ENCODE results near the gene HEPACAM2. TPM values are rescaled to one million over a fixed set of nuclear protein-coding genes. Genes with fewer than 3 reads are reported as not detected.

Gene HEPACAM2
- total RNA-seq, 1 experiment from 2014 or later: not detected

- in situ Hi-C loops (cut with HindIII; ENCODE audit: low sequenced_read_pairs): no loop called here
- no peak for DNase-seq (ENCODE audit: low spot score)
Measured at GRCh38 chr7:93205046-93205445, 21.2 kb downstream of the HEPACAM2 start.

- in situ Hi-C loops (cut with HindIII; ENCODE audit: low sequenced_read_pairs): no loop called here
- no peak for DNase-seq (ENCODE audit: low spot score)
Measured at GRCh38 chr7:93203496-93203895, 22.8 kb downstream of the HEPACAM2 start.

GRCh38 chr7:93202594-93203250 is 23.5 kb downstream of the HEPACAM2 start:
- no peak for DNase-seq (ENCODE audit: low spot score)
- in situ Hi-C loops (cut with HindIII; ENCODE audit: low sequenced_read_pairs): no loop called here

- in situ Hi-C loops (cut with HindIII; ENCODE audit: low sequenced_read_pairs): no loop called here
- no peak for DNase-seq (ENCODE audit: low spot score)
Measured at GRCh38 chr7:93198472-93198871, 27.8 kb downstream of the HEPACAM2 start.

GRCh38 chr7:93196336-93196735 is 29.9 kb downstream of the HEPACAM2 start:
- in situ Hi-C loops (cut with HindIII; ENCODE audit: low sequenced_read_pairs): no loop called here
- DNase-seq (ENCODE audit: low spot score): no peak

- in situ Hi-C loops (cut with HindIII; ENCODE audit: low sequenced_read_pairs): no loop called here
- DNase-seq (ENCODE audit: low spot score): no peak
Measured at GRCh38 chr7:93194386-93194785, 31.9 kb downstream of the HEPACAM2 start.

GRCh38 chr7:93188870-93189634 is 37.2 kb downstream of the HEPACAM2 start:
- no peak for DNase-seq (ENCODE audit: low spot score)
- in situ Hi-C loops (cut with HindIII; ENCODE audit: low sequenced_read_pairs): no loop called here

GRCh38 chr7:93185303-93186027 is 40.8 kb downstream of the HEPACAM2 start:
- in situ Hi-C loops (cut with HindIII; ENCODE audit: low sequenced_read_pairs): no loop called here
- no peak for DNase-seq (ENCODE audit: low spot score)

GRCh38 chr7:93179173-93179572 is 47.1 kb downstream of the HEPACAM2 start:
- in situ Hi-C loops (cut with HindIII; ENCODE audit: low sequenced_read_pairs): no loop called here

GRCh38 chr7:93178213-93178612 is 48.1 kb downstream of the HEPACAM2 start:
- in situ Hi-C loops (cut with HindIII; ENCODE audit: low sequenced_read_pairs): no loop called here
- peak; percentile 10 for DNase-seq (ENCODE audit: low spot score)

More at GRCh38 chr7:93179173-93179572, 47.1 kb downstream of the HEPACAM2 start:
- no peak for DNase-seq (ENCODE audit: low spot score)

- DNase-seq (ENCODE audit: low spot score): no peak
- in situ Hi-C loops (cut with HindIII; ENCODE audit: low sequenced_read_pairs): no loop called here
Measured at GRCh38 chr7:93176992-93177580, 49.2 kb downstream of the HEPACAM2 start.

GRCh38 chr7:93175219-93175618 is 51.0 kb downstream of the HEPACAM2 start:
- in situ Hi-C loops (cut with HindIII; ENCODE audit: low sequenced_read_pairs): no loop called here

GRCh38 chr7:93172683-93173082 is 53.6 kb downstream of the HEPACAM2 start:
- no peak for DNase-seq (ENCODE audit: low spot score)
- in situ Hi-C loops (cut with HindIII; ENCODE audit: low sequenced_read_pairs): no loop called here

More at GRCh38 chr7:93175219-93175618, 51.0 kb downstream of the HEPACAM2 start:
- no peak for DNase-seq (ENCODE audit: low spot score)

GRCh38 chr7:93171606-93172226 is 54.6 kb downstream of the HEPACAM2 start:
- in situ Hi-C loops (cut with HindIII; ENCODE audit: low sequenced_read_pairs): no loop called here
- no peak for DNase-seq (ENCODE audit: low spot score)

- in situ Hi-C loops (cut with HindIII; ENCODE audit: low sequenced_read_pairs): no loop called here
- no peak for DNase-seq (ENCODE audit: low spot score)
Measured at GRCh38 chr7:93165447-93165846, 60.8 kb downstream of the HEPACAM2 start.

- no peak for DNase-seq (ENCODE audit: low spot score)
- in situ Hi-C loops (cut with HindIII; ENCODE audit: low sequenced_read_pairs): no loop called here
Measured at GRCh38 chr7:93164766-93165165, 61.5 kb downstream of the HEPACAM2 start.

GRCh38 chr7:93161181-93161762 is 65.0 kb downstream of the HEPACAM2 start:
- in situ Hi-C loops (cut with HindIII; ENCODE audit: low sequenced_read_pairs): no loop called here
- no peak for DNase-seq (ENCODE audit: low spot score)

GRCh38 chr7:93160410-93160809 is 65.9 kb downstream of the HEPACAM2 start:
- no peak for DNase-seq (ENCODE audit: low spot score)
- in situ Hi-C loops (cut with HindIII; ENCODE audit: low sequenced_read_pairs): no loop called here

GRCh38 chr7:93159490-93159889 is 66.8 kb downstream of the HEPACAM2 start:
- DNase-seq (ENCODE audit: low spot score): no peak
- in situ Hi-C loops (cut with HindIII; ENCODE audit: low sequenced_read_pairs): no loop called here
